Psoas muscle (tissue), 8 donors: ENCODE data around the gene UTP20. TPM values are rescaled to one million over a fixed set of nuclear protein-coding genes. Genes with fewer than 3 reads are reported as not detected.
A peak's percentile ranks its signal among the peaks of the same experiment; 100 is the strongest.
"Not testable (repeated sequence)": the region's sequence is repeated elsewhere in the genome, so short reads cannot be mapped to it uniquely, and the experiment has no call there.

Experiments
- ATAC-seq, 4 donors: fragments of 200-7000 bp; cut with Tn5 transposase; one replicate each; pipeline ENCODE4 v1.9.1; 2020; ENCODE audit warnings: moderate library complexity in 3 of 4, mild to moderate bottlenecking in 2 of 4
- DNase-seq, 2 donors: peaks; one replicate each; pipeline ENCODE4 v3.0.0-alpha.2; 2020
- H3K27ac ChIP-seq: fragments of 200-600 bp; one replicate; pipeline ENCODE4 v1.8.0; 2022
- H3K27me3 ChIP-seq, 3 donors: fragments of 200-600 bp in 1 of 3; one replicate each; pipeline versions ENCODE4 v1.6.1 to v1.8.0; 2013 to 2022; ENCODE audit warnings: low read length in 2 of 3, mild to moderate bottlenecking in 2 of 3, moderate library complexity in 1 of 3; ENCODE audit not compliant: insufficient read depth in 3 of 3
- H3K36me3 ChIP-seq, 2 donors: fragments of 200-600 bp in 1 of 2; one replicate each; pipeline versions ENCODE4 v1.6.1 to v1.8.0; 2013 to 2022; ENCODE audit warnings: low read depth in 1 of 2, mild to moderate bottlenecking in 1 of 2, moderate library complexity in 1 of 2; ENCODE audit not compliant: insufficient read depth in 1 of 2
- H3K4me1 ChIP-seq: fragments of 200-600 bp; one replicate; pipeline ENCODE4 v1.8.0; 2022
- H3K4me3 ChIP-seq: fragments of 200-600 bp; one replicate; pipeline ENCODE4 v1.8.0; 2022; ENCODE audit warnings: mild to moderate bottlenecking
- H3K9me3 ChIP-seq: fragments of 200-600 bp; one replicate; pipeline ENCODE4 v1.8.0; 2022
- CTCF ChIP-seq: fragments of 200-600 bp; IDR thresholded peaks from one replicate; pipeline ENCODE4 v1.8.0; 2022; ENCODE audit warnings: antibody characterized with exemption
- WGBS, 3 donors: extraction: QIAGEN DNeasy Blood & Tissue Kit; methylation state at CpG; one replicate each; pipeline versions ENCODE4 v1.1.6 to v1.1.7; 2013; 5-methylcytosine and 5-hydroxymethylcytosine counted together
- intact Hi-C, 2 donors: fragments of 100-400 bp; cut with DNase I; formaldehyde crosslinking; loops; one replicate each; pipeline versions ENCODE4 v1.11.0 to v1.14.2; 2022
- polyA plus RNA-seq, 3 donors: library from polyadenylated mRNA; stranded (reverse); fragments of 200-250 nt; gene quantifications; one replicate each; pipeline ENCODE4 v1.2.3, GENCODE V29; 2013
- total RNA-seq, 4 donors: library from RNA; stranded (reverse); fragmentation: NEBNext Ultra II Directional in 2 of 4; extraction: Animal tissue kit (Norgen Biotek cat#: 25700) in 2 of 4; gene quantifications; one replicate each; pipeline versions ENCODE4 v1.2.1 to v1.2.4, GENCODE V29; 2021 to 2023
- donor health status: healthy with polysubstance abuse.
- donor health status: DM: no; HTN: no; CAD: no; lungs with moderate emphysema.
- donor health status: Bipolar disorder and iron deficiency.
- donor health status: healthy.
- donor health status: DM: yes; HTN: yes; CAD: no.
- donor health status: DM: no; HTN: no; CAD: no.
- donor health status: DM: no; HTN: no; CAD: no.
- donor health status: DM: yes; HTN: yes; CAD: no.

UTP20 gene
- total and polyA plus RNA-seq, 7 donors: 3.7 to 11.4 (median 8.4) TPM

- intact Hi-C loops: no loop called here
Observed at GRCh38 chr12:101368016-101368415, 88.1 kb downstream of the UTP20 start.

GRCh38 chr12:101372431-101372830 is 92.5 kb downstream of the UTP20 start:
- peak overlapping the region; percentile 14 for H3K27ac ChIP-seq
- no peaks in the 10 kb centered on the region for H3K4me1 ChIP-seq
- DNase-seq (no peak), ATAC-seq (peak in 1 of 4 donors; percentile 74)
- H3K36me3 ChIP-seq: peaks cover 12 to 95% of the 10 kb centered on the region in 2 donors
- no peaks in the 10 kb centered on the region for H3K9me3 ChIP-seq
- H3K27me3 ChIP-seq: no peaks in the 10 kb centered on the region
- WGBS, 3 donors: 87 to 97% (median 96%) methylated on average over 1 of the region's 1 CpG
- no peak for TF ChIP-seq CTCF
- intact Hi-C loops: no loop called here
- no peak overlapping the region for H3K4me3 ChIP-seq

More at GRCh38 chr12:101368016-101368415, 88.1 kb downstream of the UTP20 start:
- Histone ChIP-seq H3K4me1 (no peaks in the 10 kb centered on the region), H3K27ac (no peak overlapping the region), H3K9me3 (no peaks in the 10 kb centered on the region), H3K4me3 (no peak overlapping the region), H3K36me3 (peaks cover 18 to 96% of the 10 kb centered on the region in 2 donors), H3K27me3 (no peaks in the 10 kb centered on the region)
- WGBS, 3 donors: 96 to 98% (median 97%) methylated on average over 6 of the region's 6 CpGs
- TF ChIP-seq CTCF: no peak
- DNase-seq (no peak), ATAC-seq (no peak)

- Histone ChIP-seq H3K27ac (no peak overlapping the region), H3K36me3 (peaks cover 10 to 93% of the 10 kb centered on the region in 2 donors), H3K4me1 (no peaks in the 10 kb centered on the region), H3K4me3 (no peak overlapping the region), H3K9me3 (no peaks in the 10 kb centered on the region), H3K27me3 (no peaks in the 10 kb centered on the region)
- no peak for TF ChIP-seq CTCF
- WGBS, 3 donors: 92 to 94% (median 93%) methylated on average over 5 of the region's 5 CpGs
- DNase-seq: no peak
- intact Hi-C loops: no loop called here
- ATAC-seq: no peak
Observed at GRCh38 chr12:101375573-101375972, 95.7 kb downstream of the UTP20 start.

GRCh38 chr12:101379149-101379548 is 99.2 kb downstream of the UTP20 start:
- Histone ChIP-seq H3K27ac (no peak overlapping the region), H3K4me1 (no peaks in the 10 kb centered on the region), H3K4me3 (no peak overlapping the region), H3K27me3 (no peaks in the 10 kb centered on the region), H3K36me3 (peaks cover 3 to 98% of the 10 kb centered on the region in 2 donors), H3K9me3 (no peaks in the 10 kb centered on the region)
- DNase-seq: no peak
- intact Hi-C loops: no loop called here
- no peak for TF ChIP-seq CTCF
- no peak for ATAC-seq

- peaks cover 17 to 65% of the 10 kb centered on the region in 2 donors for H3K36me3 ChIP-seq
- 63 to 78% (median 77%) methylated on average over 3 of the region's 3 CpGs for WGBS, 3 donors
Observed at GRCh38 chr12:101391181-101391580, 111.3 kb downstream of the UTP20 start.

More at GRCh38 chr12:101391181-101391580, 111.3 kb downstream of the UTP20 start:
- H3K4me3 ChIP-seq, DNase-seq, H3K9me3 ChIP-seq, ATAC-seq, H3K27me3 ChIP-seq, intact Hi-C loops, H3K4me1 ChIP-seq, H3K27ac ChIP-seq: not testable (repeated sequence)
